NCI-H2196 (cell line): ENCODE measurements around the gene IFNG.
"Not testable (repeated sequence)": the region's sequence is repeated elsewhere in the genome, so short reads cannot be mapped to it uniquely, and the experiment has no call there.

Source experiments
- DNase-seq: peaks from one replicate; lab custom pipeline; 2025; ENCODE audit not compliant: unreplicated experiment; lab: John Stamatoyannopoulos, UW

IFNG gene

DNA sequence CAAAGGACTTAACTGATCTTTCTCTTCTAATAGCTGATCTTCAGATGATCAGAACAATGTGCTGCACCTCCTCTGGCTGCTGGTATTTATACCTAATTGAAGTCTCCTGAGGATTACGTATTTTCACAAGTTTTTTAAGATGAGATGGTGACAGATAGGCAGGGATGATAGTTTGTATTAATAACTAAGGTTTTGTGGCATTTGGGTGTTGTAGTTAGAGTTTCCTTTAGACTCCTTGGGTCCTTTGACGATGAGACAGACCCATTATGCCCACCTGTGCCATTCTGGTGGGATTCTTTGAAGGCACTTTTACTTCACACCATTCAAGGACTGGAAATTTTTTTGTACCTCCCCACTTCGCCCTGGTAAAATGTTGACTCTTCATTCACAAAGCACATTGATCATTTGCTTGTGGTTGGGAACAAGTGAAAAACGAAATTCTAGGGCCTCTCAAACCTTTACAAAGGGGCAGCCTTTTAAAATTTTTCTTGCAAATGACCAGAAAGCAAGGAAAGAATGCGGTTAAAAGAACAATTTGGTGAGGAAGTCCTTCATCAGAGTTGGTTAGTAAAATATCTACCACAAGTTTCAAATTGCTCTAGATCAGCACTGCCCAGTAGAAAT lies at the start of gene IFNG:
IFNG (minus strand) TSS at position 60 of the 624 bp plus-strand sequence. CDS start 125 bp downstream, outside the sequence.
- DNase-seq = no peak

DNA sequence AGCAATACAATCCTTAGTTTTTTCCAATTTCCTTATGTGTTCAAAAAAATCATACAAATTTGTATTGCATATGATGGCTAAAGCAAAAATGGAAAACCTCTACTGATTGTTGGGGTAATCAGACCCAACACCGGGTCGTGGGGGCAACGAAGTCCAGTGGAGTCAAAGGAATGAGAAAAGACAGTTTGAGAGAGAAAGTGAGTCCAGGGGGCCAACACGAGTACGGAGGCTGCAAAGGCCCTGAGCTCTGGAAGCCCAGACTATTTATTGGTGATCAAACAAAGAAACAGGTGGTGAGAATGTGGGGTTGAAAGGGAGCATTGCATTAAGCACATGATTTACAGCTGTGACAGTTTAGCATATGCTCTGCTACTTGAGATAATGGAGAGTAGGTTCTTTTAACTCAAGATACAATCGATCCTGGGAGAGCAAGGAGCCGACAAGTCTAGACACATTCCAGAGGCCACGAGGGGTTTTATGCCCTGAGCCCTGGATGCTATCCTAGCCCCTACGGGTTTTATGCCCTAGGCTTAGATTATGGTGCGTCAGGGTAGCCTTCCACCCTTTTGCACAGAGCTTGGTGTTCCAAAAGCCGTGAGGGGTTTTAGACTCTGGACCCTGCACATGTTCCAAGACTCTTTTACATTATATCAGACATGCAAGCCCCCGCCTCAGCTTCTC lies 49.6 kb upstream of the IFNG start:
- DNase-seq = not testable (repeated sequence)

DNA sequence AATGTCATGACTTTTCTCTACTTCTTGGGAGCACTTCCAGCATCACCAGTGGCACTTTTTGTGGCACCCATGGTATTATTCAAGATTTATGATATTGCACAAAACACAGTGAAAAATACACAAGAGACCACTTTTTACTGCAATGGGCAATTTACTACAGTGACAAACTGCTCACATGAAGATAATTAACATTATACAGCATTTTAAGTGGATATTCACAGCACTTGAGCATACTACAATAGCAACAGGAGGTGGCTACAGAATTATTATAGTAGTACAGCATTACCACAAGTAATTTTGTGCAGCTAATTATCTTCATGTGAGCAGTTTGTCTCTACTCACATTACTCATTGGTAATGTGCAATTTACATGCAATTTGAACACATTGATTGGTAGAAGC lies 47.7 kb upstream of the IFNG start:
- DNase-seq = no peak

DNA sequence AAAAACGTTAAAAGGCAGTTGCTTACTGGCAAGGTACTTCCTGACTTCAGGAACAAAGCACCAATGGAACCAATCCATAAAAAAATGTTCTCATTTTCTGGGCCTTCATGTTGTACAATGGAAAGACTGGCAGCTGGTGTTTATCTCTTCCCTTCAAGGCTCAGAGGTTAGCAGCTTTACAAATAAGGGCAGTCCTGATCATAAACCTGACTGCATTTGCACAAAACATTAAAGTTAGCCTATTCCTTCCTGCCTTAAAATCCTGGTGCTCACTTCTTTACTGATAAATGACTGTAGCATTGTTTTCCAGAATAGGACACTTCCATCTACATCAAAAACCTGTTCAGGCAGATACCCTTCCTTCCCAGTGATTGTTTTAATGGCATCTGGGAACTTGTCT lies 46.9 kb upstream of the IFNG start:
- DNase-seq = no peak

DNA sequence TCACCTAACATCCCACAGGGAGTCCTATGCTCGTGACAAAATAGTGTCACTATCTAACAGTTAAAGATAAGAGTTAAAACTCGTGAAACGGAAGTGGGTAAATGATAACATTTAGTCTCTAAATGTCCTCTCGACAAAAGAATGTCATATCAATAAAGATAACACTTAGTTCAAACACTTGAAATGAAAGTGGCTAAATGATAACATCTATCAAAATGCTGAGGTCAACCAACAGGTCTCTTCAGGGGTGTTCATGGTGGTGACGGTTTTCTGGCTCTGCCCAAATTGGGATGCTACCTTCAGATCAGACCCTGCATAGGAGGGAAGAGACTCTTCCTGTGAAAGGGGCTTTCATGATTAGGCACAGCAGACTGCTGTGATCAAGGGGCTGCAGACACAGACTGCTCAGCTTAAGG lies 43.9 kb upstream of the IFNG start:
- DNase-seq = no peak

DNA sequence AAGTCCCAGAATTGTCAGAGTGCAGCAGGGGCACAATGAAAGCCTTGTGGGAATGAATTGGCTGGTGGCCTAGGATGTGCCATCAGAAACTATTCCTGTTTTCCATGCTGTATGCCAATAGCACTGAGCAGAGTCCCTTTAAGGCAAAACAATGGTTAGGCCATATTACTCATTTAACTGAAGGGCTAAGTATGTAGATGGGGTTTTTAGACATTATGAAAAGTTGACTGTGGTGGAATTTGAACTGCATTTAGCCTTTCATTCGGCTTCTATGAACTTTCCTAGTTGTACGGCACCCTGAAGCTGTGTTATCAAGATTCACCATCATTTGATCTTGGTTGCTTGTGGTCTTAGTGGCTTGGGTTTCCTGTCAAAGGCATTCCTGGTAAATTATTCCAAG lies 41.3 kb upstream of the IFNG start:
- DNase-seq = no peak

DNA sequence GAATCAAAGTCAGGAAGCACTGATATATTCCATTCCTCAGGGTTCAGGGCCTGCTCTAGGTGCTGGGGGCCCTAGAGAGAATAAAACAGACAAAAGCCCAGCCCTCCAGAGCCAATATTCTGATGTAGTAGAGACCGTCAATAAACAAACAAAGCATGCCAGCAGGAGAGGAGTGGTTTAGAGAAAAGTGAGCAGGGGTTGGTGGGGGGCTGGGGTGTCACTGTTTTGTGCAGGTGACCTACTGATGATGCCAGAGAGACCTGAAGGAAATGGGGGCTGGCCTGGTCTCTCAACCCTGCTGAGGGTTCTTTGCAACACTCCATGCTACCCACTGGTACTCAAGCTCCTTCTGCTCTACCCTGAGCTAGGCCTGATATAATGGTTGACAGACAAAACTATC lies 39.6 kb upstream of the IFNG start:
- no peak for DNase-seq

DNA sequence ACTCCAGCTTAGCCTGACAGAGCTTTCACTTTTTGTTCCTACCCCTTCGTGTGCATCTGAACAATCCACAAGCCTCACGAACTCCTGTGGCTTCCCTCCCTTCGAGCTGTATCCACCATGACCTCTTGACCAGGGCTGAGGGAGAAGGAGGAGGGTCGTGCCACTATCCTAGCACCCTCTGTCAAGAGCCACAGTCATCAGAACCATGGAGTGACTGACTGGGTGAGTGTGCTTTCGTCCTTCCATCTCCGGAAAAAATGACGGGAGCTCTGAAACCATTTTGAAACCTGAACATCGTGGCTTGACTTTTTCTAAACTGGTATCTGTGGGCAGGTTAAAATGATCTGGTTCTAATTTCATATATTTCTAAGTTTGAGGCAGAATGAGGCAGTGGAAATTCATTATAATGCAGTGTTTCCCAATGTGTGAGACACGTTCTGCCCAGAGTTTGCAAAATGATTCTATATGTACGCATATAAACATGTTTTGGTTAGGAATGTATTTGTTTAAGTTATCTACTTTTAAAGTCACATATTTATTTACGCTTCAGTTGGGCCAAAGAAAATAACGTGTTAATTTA lies 39.1 kb upstream of the IFNG start:
- no peak for DNase-seq

DNA sequence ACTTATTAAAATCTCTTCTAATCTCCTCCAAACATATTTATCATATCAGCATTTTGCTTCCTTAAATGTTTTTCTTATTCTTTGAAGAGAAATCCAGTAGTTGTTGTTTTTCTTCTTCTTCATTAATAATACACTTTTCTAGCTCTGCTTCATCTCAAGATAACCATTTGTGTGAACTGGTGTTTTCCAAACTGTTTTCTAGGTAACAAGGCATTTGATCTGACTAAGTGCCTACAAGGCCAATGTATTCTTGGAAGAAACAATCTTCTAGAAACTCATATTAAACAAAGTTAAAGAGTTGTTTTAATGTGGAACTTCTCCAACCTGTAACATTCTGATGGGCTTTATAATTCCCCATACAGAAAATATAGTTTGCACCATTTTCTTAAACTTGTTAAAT lies 30.8 kb upstream of the IFNG start:
- DNase-seq = no peak

DNA sequence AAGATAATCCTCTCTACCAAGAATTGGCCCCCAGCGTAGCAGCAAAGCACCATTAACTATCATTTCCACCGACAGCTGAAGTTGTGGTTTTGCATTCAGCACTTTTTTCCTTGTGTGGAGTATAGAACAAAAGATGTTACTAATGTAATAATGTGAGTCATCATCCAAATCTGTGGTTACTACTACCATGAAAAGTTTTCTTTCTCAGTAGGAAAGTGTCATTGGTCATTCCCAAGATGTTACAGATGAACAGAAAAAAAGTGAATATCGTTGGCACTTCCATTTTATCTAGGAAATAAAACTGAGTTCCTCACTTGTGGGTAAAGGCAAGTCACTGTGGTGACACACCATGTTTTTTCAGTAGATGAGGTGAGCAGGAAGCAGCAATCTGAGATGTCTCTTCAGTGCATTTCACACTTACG lies 30.3 kb upstream of the IFNG start:
- DNase-seq = no peak

DNA sequence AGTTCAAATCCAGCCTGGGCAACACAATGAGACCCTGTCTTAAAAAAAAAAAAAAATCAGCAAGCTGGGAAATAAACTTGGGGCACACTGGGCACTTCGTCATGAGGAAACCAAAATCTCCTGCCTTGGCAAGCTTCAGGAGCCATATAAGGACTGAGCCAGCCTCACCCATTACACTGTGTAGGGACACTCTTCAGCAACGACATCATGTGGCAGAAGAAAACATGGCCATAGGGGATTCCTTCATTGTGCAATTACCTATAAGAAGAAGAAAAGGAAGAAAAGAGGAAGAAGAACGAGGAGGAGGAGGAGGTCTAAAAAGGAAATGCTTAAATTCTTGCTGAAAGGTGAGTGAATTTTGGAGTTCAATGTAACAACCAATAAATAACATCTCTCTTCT lies 26.1 kb upstream of the IFNG start:
- no peak for DNase-seq

DNA sequence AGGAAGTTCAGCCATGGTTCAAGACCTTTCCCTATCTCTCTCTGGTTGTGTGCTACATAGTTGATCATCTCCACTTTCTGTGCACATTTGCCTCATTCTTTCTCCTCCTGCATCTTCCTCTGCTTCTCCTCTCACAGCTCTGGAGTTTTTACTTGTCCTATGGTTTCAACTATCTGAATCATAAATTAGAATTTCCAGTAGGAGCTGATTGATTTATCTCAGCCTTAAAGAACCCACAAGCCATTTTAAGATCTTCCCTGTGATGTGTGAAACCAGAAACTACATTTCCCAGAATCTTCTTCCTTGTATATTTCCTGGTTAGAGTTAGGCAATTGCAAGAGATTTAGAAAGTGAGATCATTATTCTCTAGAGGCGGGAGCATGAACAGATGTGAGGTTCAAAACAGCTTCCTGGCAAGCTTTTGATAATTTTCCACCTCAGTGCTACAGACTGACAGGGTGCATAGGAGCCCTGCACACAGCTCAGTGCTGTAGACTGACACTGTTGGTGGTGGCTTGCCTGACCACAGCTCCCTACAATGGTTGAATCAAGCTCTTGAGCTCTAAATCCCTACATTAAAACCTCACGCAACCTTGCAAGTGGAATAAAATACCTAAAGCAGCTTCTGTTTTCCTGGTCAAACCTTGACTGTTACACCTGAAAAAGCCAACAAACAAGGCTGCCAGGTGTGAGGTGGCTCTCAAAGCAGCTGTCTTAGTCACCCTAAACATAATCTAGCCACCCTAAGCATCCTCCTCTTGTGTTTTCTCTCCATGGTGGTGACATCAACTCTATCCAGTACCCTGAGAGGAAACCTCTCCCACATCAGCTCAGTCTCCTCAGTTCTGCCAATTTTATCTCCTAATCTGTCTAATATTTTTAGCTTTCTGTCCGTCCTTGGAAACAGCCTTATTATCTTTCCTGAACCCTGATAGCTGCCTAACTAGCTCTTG lies 21.5 kb upstream of the IFNG start:
- no peak for DNase-seq

DNA sequence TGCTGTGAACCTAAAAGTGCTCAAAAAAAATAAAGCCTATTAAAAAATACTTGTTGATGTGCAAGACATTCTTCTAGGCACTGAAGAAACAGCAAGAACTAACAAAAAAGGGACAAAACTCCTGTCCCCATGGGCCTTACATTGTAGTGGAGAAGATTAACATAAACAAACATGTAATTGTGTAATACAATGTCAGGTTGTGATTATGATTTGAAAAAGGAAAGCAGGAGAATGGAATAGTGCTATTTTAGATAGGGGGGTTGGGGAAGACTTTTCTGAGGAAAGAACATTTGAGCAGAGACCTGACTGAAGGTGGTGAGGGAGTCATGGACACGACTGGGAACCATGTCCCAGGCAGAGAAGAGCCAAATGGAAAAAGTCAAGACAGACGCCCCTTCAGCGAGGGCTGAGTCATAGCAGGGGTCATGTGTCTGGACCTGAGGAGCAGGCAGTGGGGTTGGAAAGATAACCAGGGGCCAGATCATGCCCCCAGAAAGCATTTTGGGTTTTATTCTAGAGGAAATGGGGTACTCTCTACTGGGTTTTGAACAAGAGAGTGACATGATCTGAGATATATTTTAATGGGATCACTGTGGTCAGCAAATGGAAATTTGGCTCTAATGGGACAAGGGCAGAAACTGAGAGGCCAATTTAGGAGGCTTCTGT lies 19.4 kb upstream of the IFNG start:
- DNase-seq = no peak

DNA sequence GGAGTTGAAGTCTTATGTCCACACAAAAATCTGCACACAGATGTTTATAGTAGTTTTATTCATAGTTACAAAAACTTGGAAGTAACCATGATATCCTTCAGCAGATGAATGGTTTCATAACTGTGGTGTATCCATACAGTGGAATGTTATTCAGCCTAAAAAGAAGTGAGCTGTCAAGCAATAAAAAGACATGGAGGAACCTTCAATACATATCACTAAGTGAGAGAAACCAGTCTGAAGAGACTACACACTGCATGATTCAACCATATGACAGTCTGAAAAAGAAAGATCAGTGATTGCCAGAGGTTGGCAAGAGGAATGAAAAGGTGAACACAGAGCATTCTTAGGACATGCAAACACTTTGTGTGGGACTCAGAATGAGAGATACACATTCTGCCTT lies 18.6 kb upstream of the IFNG start:
- no peak for DNase-seq

DNA sequence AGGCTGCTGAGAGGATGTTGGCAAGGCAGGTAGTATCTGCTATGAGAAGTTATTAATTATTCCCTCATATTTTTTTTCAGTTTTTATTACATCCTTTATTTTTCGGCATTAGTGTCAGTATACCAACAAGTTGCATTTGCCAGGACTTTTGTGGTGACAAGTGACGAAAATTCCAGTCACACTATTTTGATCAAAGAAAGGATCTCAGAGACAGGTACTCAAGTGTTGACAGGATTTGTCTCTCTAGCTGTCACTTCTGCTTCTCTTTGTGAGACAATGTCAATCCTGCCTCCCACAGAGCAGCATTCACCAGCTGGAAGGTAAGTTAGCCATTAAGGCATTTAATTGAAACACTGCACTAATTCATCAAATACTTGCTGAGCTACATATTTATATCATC lies 18.0 kb upstream of the IFNG start:
- no peak for DNase-seq

DNA sequence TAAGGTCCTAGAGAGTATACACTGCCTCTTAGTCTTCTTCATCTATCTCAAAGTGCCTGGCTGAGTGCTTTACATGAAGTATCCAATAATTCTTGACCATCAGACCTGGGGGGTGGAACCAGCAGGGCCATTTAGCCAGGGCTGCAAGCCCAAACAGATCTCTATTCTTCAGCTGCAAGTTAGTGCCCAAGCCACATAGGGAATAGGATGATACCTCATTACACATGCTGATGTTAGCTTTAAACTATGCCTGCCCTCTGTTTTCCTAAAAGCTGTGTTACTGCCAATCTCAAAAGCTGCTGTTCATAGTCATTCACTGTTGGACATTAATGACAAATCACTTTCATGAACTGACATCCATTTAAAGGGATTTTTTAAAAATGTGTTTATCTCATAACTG lies 16.7 kb upstream of the IFNG start:
- no peak for DNase-seq

DNA sequence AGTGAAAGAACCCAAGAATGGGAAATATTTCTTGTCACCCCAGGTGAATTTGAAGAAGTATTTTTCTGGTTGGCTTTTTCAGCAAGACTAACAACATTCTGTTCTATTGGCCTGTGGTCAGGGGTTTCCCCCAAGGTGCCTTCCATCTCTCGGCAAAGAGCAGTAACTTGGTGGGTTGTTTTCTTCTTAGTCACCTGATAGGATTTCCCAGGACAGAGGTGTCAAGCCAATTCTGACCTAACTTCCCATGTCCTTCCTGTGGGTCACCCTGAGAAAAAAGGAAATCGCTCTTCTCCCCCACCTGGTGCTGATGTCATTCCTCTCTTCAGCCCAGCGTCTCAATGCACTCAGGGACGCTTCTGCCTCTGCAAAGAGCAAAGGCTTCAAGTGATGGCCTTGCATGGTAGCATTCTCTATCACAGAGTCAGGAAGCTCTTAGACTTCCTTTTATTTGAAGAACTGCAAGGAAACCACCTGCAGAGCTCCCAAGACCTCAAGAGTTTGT lies 16.1 kb upstream of the IFNG start:
- DNase-seq = no peak

DNA sequence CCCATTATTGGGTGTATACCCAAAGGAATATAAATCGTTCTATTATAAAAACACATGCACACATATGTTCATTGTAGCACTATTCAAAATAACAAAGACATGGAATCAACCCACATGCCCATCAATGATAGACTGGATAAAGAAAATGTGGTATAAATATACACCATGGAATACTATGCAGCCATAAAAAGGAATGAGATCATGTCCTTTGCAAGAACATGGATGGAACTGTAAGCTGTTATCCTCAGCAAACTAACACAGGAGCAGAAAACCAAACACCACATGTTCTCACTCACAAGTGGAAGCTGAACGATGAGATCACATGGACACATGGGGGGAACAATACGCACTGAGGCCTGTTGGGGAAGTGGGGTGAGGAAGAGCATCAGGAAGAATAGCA lies 15.2 kb upstream of the IFNG start:
- DNase-seq = not testable (repeated sequence)

DNA sequence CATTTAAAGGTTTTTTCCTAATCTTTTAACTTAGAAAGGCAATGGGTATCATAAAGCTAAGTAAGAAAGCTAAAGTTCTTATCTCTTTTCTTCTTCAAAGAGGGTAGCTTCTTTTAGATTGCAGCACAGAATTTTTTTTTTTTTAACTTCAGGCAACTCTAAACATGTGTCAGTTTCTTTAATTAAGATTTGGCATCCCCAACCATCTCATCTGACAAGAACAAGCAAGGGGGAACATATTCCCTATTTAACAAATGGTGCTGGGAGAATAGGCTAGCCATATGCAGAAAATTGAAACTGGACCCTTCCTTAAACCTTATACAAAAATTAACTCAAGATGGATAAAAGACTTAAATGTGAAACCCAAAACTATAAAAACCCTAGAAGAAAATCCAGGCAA lies 14.3 kb upstream of the IFNG start:
- no peak for DNase-seq

DNA sequence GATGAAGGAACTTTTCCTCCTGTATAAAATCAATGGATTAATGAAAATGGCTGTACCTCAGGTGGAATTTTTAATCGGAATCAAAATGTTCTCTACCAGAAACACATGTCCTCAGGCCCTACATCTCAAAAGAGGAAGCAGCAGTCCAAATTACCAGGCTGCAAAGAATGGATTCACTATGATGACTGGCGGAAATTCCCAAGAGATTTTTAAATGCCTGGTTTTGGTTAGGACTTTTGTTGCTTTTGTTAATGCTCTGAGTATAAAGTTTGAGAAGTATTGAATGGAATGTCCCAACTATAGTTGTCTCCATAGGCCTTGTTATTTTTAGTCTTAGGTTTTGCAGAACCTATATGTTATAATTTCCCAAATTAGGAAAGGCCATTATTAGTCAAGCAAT lies 11.2 kb upstream of the IFNG start:
- DNase-seq = no peak
